Stimulated activated CD4-positive, alpha-beta T cell treated with anti-CD3 and anti-CD28 coated beads, Interleukin-2, amount 100 ng/mL, for 24 hours (primary cell): Measurements from ENCODE around the gene VTA1.
"Not testable (repeated sequence)": the region's sequence is repeated elsewhere in the genome, so short reads cannot be mapped to it uniquely, and the experiment has no call there.

Experiments
- DNase-seq, 2 donors: peaks; one replicate each; pipeline ENCODE4 v3.0.0-alpha.2; 2020

Gene VTA1

GRCh38 chr6:142172758-142173157, 25.7 kb downstream of the VTA1 start:
- DNase-seq = no peak

- no peak for DNase-seq
Observed at GRCh38 chr6:142173980-142174379, 26.9 kb downstream of the VTA1 start.

GRCh38 chr6:142174703-142175102, 27.6 kb downstream of the VTA1 start:
- no peak for DNase-seq

GRCh38 chr6:142178129-142178528, 31.1 kb downstream of the VTA1 start:
- DNase-seq = no peak

- DNase-seq = no peak
Observed at GRCh38 chr6:142182004-142182403, 34.9 kb downstream of the VTA1 start.

GRCh38 chr6:142183351-142183750, 36.3 kb downstream of the VTA1 start:
- no peak for DNase-seq

GRCh38 chr6:142184307-142184706, 37.2 kb downstream of the VTA1 start:
- DNase-seq = no peak

- no peak for DNase-seq
Observed at GRCh38 chr6:142185641-142186040, 38.6 kb downstream of the VTA1 start.

GRCh38 chr6:142187209-142187608, 40.1 kb downstream of the VTA1 start:
- no peak for DNase-seq

GRCh38 chr6:142188341-142188740, 41.3 kb downstream of the VTA1 start:
- not testable (repeated sequence) for DNase-seq

GRCh38 chr6:142189057-142189456, 42.0 kb downstream of the VTA1 start:
- no peak for DNase-seq

- DNase-seq = no peak
Observed at GRCh38 chr6:142192343-142192742, 45.3 kb downstream of the VTA1 start.

GRCh38 chr6:142193621-142194020, 46.6 kb downstream of the VTA1 start:
- no peak for DNase-seq

- no peak for DNase-seq
Observed at GRCh38 chr6:142195862-142196541, 48.9 kb downstream of the VTA1 start.

GRCh38 chr6:142200846-142201628, 54.0 kb downstream of the VTA1 start:
- DNase-seq = no peak

GRCh38 chr6:142207265-142207877, 60.3 kb downstream of the VTA1 start:
- DNase-seq = peak; percentile 39

GRCh38 chr6:142210606-142211005, 63.5 kb downstream of the VTA1 start:
- no peak for DNase-seq

- no peak for DNase-seq
Observed at GRCh38 chr6:142213402-142213801, 66.3 kb downstream of the VTA1 start.

GRCh38 chr6:142218446-142218845, 71.4 kb downstream of the VTA1 start:
- DNase-seq = no peak

- DNase-seq = no peak
Observed at GRCh38 chr6:142222022-142222421, 75.0 kb downstream of the VTA1 start.

GRCh38 chr6:142223938-142224337, 76.9 kb downstream of the VTA1 start:
- DNase-seq = no peak

- DNase-seq = no peak
Observed at GRCh38 chr6:142225115-142225514, 78.1 kb downstream of the VTA1 start.

GRCh38 chr6:142225552-142225951, 78.5 kb downstream of the VTA1 start:
- no peak for DNase-seq

GRCh38 chr6:142226731-142227130, 79.7 kb downstream of the VTA1 start:
- DNase-seq = no peak
